Measurements from ENCODE around the gene PGAM2. TPM values are rescaled to one million over a fixed set of nuclear protein-coding genes. Genes with fewer than 3 reads are reported as not detected.
A peak's percentile ranks its signal among the peaks of the same experiment; 100 is the strongest.

The PGAM2 gene
- total RNA-seq, 2 experiments from 2014 or later, result 0.69 to 0.80 TPM

GRCh38 chr7:44103923-44104859 lies 38.8 kb upstream of the PGAM2 start, which contains the start of gene AEBP1:
AEBP1 (plus strand) TSS chr7:44104345; CDS start chr7:44104666, 321 bp downstream.
- ChIA-PET CTCF (ENCODE audit: unreplicated experiment) (no interaction called here), POLR2A (no interaction called here)
- no peaks in the 10 kb centered on the region for H3K79me2 ChIP-seq (ENCODE audit: insufficient read depth, low read depth, low read length)
- H3K4me3 ChIP-seq (ENCODE audit: low read depth, low read length, poor library complexity, severe bottlenecking), result peak within 1 kb of the TSS; percentile 70
- H3K4me2 ChIP-seq (ENCODE audit: low read length), result peak within 1 kb of the TSS; percentile 71
- H3K4me1 ChIP-seq (ENCODE audit: insufficient read depth, low read length, poor library complexity, severe bottlenecking), result peaks cover 68% of the 10 kb centered on the region
- H3K36me3 ChIP-seq (ENCODE audit: insufficient read depth, low read length), result no peaks in the 10 kb centered on the region
- TF ChIP-seq CTCF (conservative IDR thresholded peaks at IDR 0.05; ENCODE audit: low read length) (peak; percentile 49; the same call in 1 of the 2 replicates), EZH2phosphoT487 (IDR thresholded peaks at IDR 0.05; ENCODE audit: borderline replicate concordance, low read depth, low read length) (no peak)
- H2AFZ ChIP-seq (ENCODE audit: low read length), result peak within 1 kb of the TSS; percentile 14; the same call in 1 of the 2 replicates
- H3K9me3 ChIP-seq (ENCODE audit: low read length), result no peaks in the 10 kb centered on the region
- H4K20me1 ChIP-seq (ENCODE audit: insufficient read depth, low read length), result no peaks in the 10 kb centered on the region
- intact Hi-C loops (cut with micrococcal nuclease; ENCODE audit: unreplicated experiment), result no loop called here
- H3K9me2 ChIP-seq (ENCODE audit: insufficient read depth, low read length), result no peaks in the 10 kb centered on the region
- DNase-seq (ENCODE audit: low spot score), result peak; percentile 68
- H3K27ac ChIP-seq (ENCODE audit: low read depth, low read length, poor library complexity, severe bottlenecking), result peak within 1 kb of the TSS; percentile 98
- BruUV-seq (replicated peaks), result no TSS peak

GRCh38 chr7:44103566-44103922 lies 38.2 kb upstream of the PGAM2 start:
- CTCF ChIA-PET (ENCODE audit: unreplicated experiment), result no interaction called here

More at GRCh38 chr7:44103566-44103922, 38.2 kb upstream of the PGAM2 start:
- Histone ChIP-seq H3K27ac (ENCODE audit: low read depth, low read length, poor library complexity, severe bottlenecking) (peak overlapping the region; percentile 98), H3K4me1 (ENCODE audit: insufficient read depth, low read length, poor library complexity, severe bottlenecking) (peaks cover 75% of the 10 kb centered on the region), H3K4me3 (ENCODE audit: low read depth, low read length, poor library complexity, severe bottlenecking) (peak overlapping the region; percentile 62), H3K79me2 (ENCODE audit: insufficient read depth, low read depth, low read length) (no peaks in the 10 kb centered on the region), H4K20me1 (ENCODE audit: insufficient read depth, low read length) (no peaks in the 10 kb centered on the region), H3K4me2 (ENCODE audit: low read length) (peak overlapping the region; percentile 71), H2AFZ (ENCODE audit: low read length) (no peak overlapping the region), H3K36me3 (ENCODE audit: insufficient read depth, low read length) (no peaks in the 10 kb centered on the region), H3K9me3 (ENCODE audit: low read length) (no peaks in the 10 kb centered on the region), H3K9me2 (ENCODE audit: insufficient read depth, low read length) (no peaks in the 10 kb centered on the region)
- POLR2A ChIA-PET, result interaction anchor here (1.2 kb wide), 1 partner anchor 18 kb away, joined by 5 read pairs; no protein-coding TSS in a partner anchor
- TF ChIP-seq EZH2phosphoT487 (IDR thresholded peaks at IDR 0.05; ENCODE audit: borderline replicate concordance, low read depth, low read length), result no peak
- TF ChIP-seq CTCF (conservative IDR thresholded peaks at IDR 0.05; ENCODE audit: low read length), result no peak
- no peak for DNase-seq (ENCODE audit: low spot score)
- BruUV-seq (replicated peaks), result no TSS peak
- intact Hi-C loops (cut with micrococcal nuclease; ENCODE audit: unreplicated experiment), result no loop called here
